Astrocyte (in vitro differentiated cells and primary cell): ENCODE results near the gene DNAH5. TPM values are rescaled to one million over a fixed set of nuclear protein-coding genes. Genes with fewer than 3 reads are reported as not detected.
A peak's percentile ranks its signal among the peaks of the same experiment; 100 is the strongest.

Experiments
- DNase-seq: peaks from one replicate; pipeline ENCODE4 v3.0.0-alpha.2; 2010; ENCODE audit warnings: low read depth
- FAIRE-seq: peaks from 2 replicates; lab custom pipeline; 2011; peaks lifted over from hg19 to GRCh38; lab: Jason Lieb, UNC
- H2AFZ ChIP-seq: 2 replicates; pipeline ENCODE4 v1.6.0; 2012; ENCODE audit warnings: low read depth, low read length, inconsistent platforms
- H3K27ac ChIP-seq: 2 replicates; pipeline ENCODE4 v1.5.1; 2011; ENCODE audit warnings: low read depth, low read length, inconsistent platforms
- H3K27me3 ChIP-seq: 2 replicates; pipeline ENCODE4 v1.6.0; 2011; ENCODE audit warnings: low read length, inconsistent platforms; ENCODE audit not compliant: insufficient read depth
- H3K36me3 ChIP-seq: 2 replicates; pipeline ENCODE4 v1.5.1; 2011; ENCODE audit warnings: low read length, inconsistent platforms; ENCODE audit not compliant: insufficient read depth
- H3K4me1 ChIP-seq: 2 replicates; pipeline ENCODE4 v1.5.1; 2011; ENCODE audit warnings: low read length, inconsistent platforms; ENCODE audit not compliant: insufficient read depth
- H3K4me2 ChIP-seq: 2 replicates; pipeline ENCODE4 v1.6.0; 2012; ENCODE audit warnings: low read length, inconsistent platforms
- H3K4me3 ChIP-seq: 2 replicates; pipeline ENCODE4 v1.5.1; 2011; ENCODE audit warnings: low read depth, mild to moderate bottlenecking, low read length, inconsistent platforms; ENCODE audit not compliant: insufficient read depth
- H3K79me2 ChIP-seq: 2 replicates; pipeline ENCODE4 v1.6.0; 2012; ENCODE audit warnings: mild to moderate bottlenecking, low read length, inconsistent platforms; ENCODE audit not compliant: insufficient read depth
- H3K9ac ChIP-seq: 2 replicates; pipeline ENCODE4 v1.6.0; 2012; ENCODE audit warnings: mild to moderate bottlenecking, low read length, inconsistent platforms
- H3K9me3 ChIP-seq: 2 replicates; pipeline ENCODE4 v1.5.1; 2012; ENCODE audit warnings: low read depth, mild to moderate bottlenecking, low read length, inconsistent platforms; ENCODE audit not compliant: insufficient read depth
- H4K20me1 ChIP-seq: 2 replicates; pipeline ENCODE4 v1.6.0; 2012; ENCODE audit warnings: low read length, inconsistent platforms; ENCODE audit not compliant: insufficient read depth
- H3K27ac Mint-ChIP-seq: one replicate; pipeline ENCODE4 v1.8.0; 2021; ENCODE audit warnings: mild to moderate bottlenecking, mixed read lengths; ENCODE audit not compliant: unreplicated experiment
- H3K27me3 Mint-ChIP-seq: one replicate; pipeline ENCODE4 v1.8.0; 2021; ENCODE audit warnings: low read depth, mixed read lengths; ENCODE audit not compliant: unreplicated experiment
- H3K36me3 Mint-ChIP-seq: one replicate; pipeline ENCODE4 v1.8.0; 2021; ENCODE audit warnings: low read depth, mixed read lengths; ENCODE audit not compliant: unreplicated experiment
- H3K4me1 Mint-ChIP-seq: one replicate; pipeline ENCODE4 v1.8.0; 2021; ENCODE audit warnings: low read depth, mixed read lengths; ENCODE audit not compliant: unreplicated experiment
- H3K4me3 Mint-ChIP-seq: one replicate; pipeline ENCODE4 v1.8.0; 2021; ENCODE audit warnings: mild to moderate bottlenecking, moderate library complexity, mixed read lengths; ENCODE audit not compliant: unreplicated experiment
- H3K9me3 Mint-ChIP-seq: one replicate; pipeline ENCODE4 v1.8.0; 2021; ENCODE audit warnings: mild to moderate bottlenecking, mixed read lengths; ENCODE audit not compliant: unreplicated experiment
- CTCF ChIP-seq: IDR thresholded peaks from 2 replicates; pipeline ENCODE4 v1.5.1; 2011; ENCODE audit warnings: low read depth, mild to moderate bottlenecking, inconsistent platforms, low read length, moderate library complexity; ENCODE audit not compliant: insufficient read depth
- EZH2 ChIP-seq: IDR thresholded peaks from 2 replicates; pipeline ENCODE4 v1.6.1; 2012; ENCODE audit warnings: mild to moderate bottlenecking, low read length, inconsistent platforms; ENCODE audit not compliant: insufficient read depth
- total RNA-seq: library from RNA; stranded (reverse); gene quantifications from 2 replicates; pipeline ENCODE4 v1.2.1, GENCODE V29; 2021

Gene DNAH5
- total RNA-seq, 1 donor from 2014 or later: 3.4 TPM

GRCh38 chr5:13708432-13708831 is 236.1 kb downstream of the DNAH5 start:
- Mint-ChIP-seq H3K27ac (no peak overlapping the region), H3K36me3 (peaks cover 6% of the 10 kb centered on the region), H3K9me3 (peaks cover 3% of the 10 kb centered on the region), H3K4me3 (no peak overlapping the region), H3K4me1 (peaks cover 14% of the 10 kb centered on the region), H3K27me3 (peaks cover 2% of the 10 kb centered on the region)
- Histone ChIP-seq H3K27me3 (no peaks in the 10 kb centered on the region), H3K9me3 (no peaks in the 10 kb centered on the region), H3K36me3 (no peaks in the 10 kb centered on the region), H3K9ac (no peak overlapping the region), H3K4me3 (no peak overlapping the region), H4K20me1 (no peaks in the 10 kb centered on the region), H3K79me2 (no peaks in the 10 kb centered on the region), H3K4me2 (no peak overlapping the region), H3K4me1 (no peaks in the 10 kb centered on the region), H2AFZ (no peak overlapping the region), H3K27ac (no peak overlapping the region)
- TF ChIP-seq CTCF (no peak), EZH2 (no peak)
- FAIRE-seq (no peak), DNase-seq (peak; percentile 33)

DNA sequence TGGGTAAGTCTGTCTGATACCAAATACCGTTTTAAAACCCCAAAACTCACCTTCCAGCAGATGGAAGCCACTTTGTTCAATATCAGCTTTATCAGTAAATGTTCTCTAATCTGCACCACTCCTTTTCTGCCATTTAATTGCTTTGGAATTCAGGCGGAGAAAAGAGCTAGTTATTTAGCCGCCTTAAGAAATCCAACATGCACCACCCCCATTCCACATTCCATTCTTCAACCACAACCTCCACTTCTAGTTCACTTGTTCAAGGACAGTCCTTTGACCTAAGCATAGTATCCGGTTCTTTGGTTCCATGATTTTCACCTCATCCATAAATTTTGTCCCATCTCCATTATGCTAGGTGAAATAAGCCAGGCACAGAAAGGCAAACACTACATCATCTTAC is 240.1 kb downstream of the DNAH5 start:
- Histone ChIP-seq H3K79me2 (no peaks in the 10 kb centered on the region), H3K4me1 (no peaks in the 10 kb centered on the region), H3K36me3 (no peaks in the 10 kb centered on the region), H2AFZ (no peak overlapping the region), H4K20me1 (no peaks in the 10 kb centered on the region), H3K27ac (no peak overlapping the region), H3K9me3 (no peaks in the 10 kb centered on the region), H3K9ac (no peak overlapping the region), H3K27me3 (no peaks in the 10 kb centered on the region), H3K4me3 (no peak overlapping the region), H3K4me2 (no peak overlapping the region)
- DNase-seq (peak; percentile 7), FAIRE-seq (no peak)
- H3K9me3 Mint-ChIP-seq: peaks cover 3% of the 10 kb centered on the region
- H3K4me1 Mint-ChIP-seq: peaks cover 14% of the 10 kb centered on the region
- H3K4me3 Mint-ChIP-seq: no peak overlapping the region
- no peak for TF ChIP-seq CTCF
- no peak for TF ChIP-seq EZH2
- H3K27ac Mint-ChIP-seq: no peak overlapping the region
- no peaks in the 10 kb centered on the region for H3K27me3 Mint-ChIP-seq
- peaks cover 4% of the 10 kb centered on the region for H3K36me3 Mint-ChIP-seq

DNA sequence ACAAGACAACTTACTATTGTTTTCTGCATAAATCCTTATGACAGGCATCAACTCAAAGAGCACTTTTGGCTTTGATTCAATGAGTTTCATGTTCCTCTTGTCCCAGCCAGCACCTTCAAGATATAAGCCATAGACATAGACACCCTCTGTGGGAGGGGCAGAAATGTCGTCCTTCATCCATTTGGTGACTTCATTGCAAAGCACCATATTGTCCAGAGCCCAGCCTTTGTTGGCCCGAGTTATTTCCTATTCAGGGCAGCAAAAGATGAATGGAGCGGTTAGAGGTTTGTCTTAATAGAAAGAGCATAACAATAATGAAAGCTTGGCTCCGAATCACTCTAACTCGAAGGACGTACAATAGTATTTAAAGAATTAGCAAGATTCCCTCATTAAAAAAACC is 243.9 kb downstream of the DNAH5 start:
- DNase-seq: no peak
- no peak for TF ChIP-seq CTCF
- no peak for TF ChIP-seq EZH2
- Mint-ChIP-seq H3K27me3 (no peaks in the 10 kb centered on the region), H3K4me3 (no peak overlapping the region), H3K36me3 (no peaks in the 10 kb centered on the region), H3K4me1 (peaks cover 5% of the 10 kb centered on the region), H3K27ac (no peak overlapping the region), H3K9me3 (peaks cover 3% of the 10 kb centered on the region)
- Histone ChIP-seq H3K27ac (no peak overlapping the region), H3K9me3 (no peaks in the 10 kb centered on the region), H3K27me3 (no peaks in the 10 kb centered on the region), H4K20me1 (no peaks in the 10 kb centered on the region), H3K9ac (no peak overlapping the region), H3K4me1 (no peaks in the 10 kb centered on the region), H2AFZ (no peak overlapping the region), H3K79me2 (no peaks in the 10 kb centered on the region), H3K4me3 (no peak overlapping the region), H3K4me2 (no peak overlapping the region), H3K36me3 (no peaks in the 10 kb centered on the region)
- no peak for FAIRE-seq
